Measurements from ENCODE around the gene PCED1B. TPM values are rescaled to one million over a fixed set of nuclear protein-coding genes. Genes with fewer than 3 reads are reported as not detected.

The PCED1B gene
- total RNA-seq, 6 experiments from 2014 or later, result 3.3 to 5.4 (median 4.9) TPM

GRCh38 chr12:47074757-47075156 lies 4.7 kb upstream of the PCED1B start:
- peaks cover 41% of the 10 kb centered on the region for H3K4me1 Mint-ChIP-seq (ENCODE audit: low read depth)
- H3K9me3 Mint-ChIP-seq, result no peaks in the 10 kb centered on the region
- H3K27me3 Mint-ChIP-seq (ENCODE audit: insufficient read depth), result no peaks in the 10 kb centered on the region
- no peak overlapping the region for H3K27ac Mint-ChIP-seq
- peaks cover 30% of the 10 kb centered on the region for H3K36me3 Mint-ChIP-seq (ENCODE audit: low read depth)
- TF ChIP-seq CTCF (IDR thresholded peaks at IDR 0.05), result no peak
- no peak overlapping the region for H3K4me3 Mint-ChIP-seq
- no peak for DNase-seq

DNA sequence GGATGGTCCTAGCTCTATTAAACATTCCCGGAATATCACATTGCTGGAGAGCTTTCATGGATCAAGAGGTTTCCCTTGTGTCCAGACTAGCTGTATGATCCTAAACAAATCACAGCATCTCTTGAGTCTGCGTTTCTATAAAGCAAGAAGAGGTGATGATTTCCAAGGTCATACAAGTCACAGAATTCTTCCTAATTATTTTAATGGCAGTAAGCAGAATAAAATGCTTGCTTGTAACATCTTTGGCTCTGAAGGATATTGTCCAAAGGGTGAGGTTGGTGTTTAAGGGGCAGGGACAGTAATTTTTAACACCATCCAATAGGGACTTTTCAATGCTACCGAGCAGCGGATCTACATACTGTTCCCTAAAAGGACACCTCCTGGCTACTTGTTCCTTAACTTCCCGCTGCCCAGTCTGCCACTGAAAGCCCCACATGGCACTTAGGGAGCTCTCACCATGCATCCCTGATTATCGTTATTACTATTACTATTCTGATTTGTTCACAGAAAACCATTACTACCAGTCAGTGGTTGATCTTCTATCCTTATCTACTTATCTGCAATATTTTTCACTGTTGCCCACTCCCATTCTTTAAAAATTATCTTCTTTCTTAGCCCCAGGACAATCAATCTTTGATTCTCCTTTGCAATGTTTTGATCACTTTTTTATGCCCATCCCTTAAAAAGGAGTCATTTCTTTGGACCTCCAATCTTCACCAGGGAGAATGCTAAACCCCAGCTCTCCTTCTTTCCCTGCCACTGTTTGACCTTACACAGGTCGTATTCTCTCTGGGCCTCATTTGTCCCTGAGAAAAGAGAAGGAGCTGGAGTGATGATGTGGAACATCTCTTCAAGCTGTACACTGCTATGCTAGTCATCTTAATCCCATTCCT lies 4.0 kb upstream of the PCED1B start:
- H3K27ac Mint-ChIP-seq, result no peak overlapping the region
- H3K4me1 Mint-ChIP-seq (ENCODE audit: low read depth), result peaks cover 35% of the 10 kb centered on the region
- H3K36me3 Mint-ChIP-seq (ENCODE audit: low read depth), result peaks cover 30% of the 10 kb centered on the region
- TF ChIP-seq CTCF (IDR thresholded peaks at IDR 0.05), result no peak
- no peaks in the 10 kb centered on the region for H3K9me3 Mint-ChIP-seq
- H3K27me3 Mint-ChIP-seq (ENCODE audit: insufficient read depth), result no peaks in the 10 kb centered on the region
- H3K4me3 Mint-ChIP-seq, result no peak overlapping the region
- no peak for DNase-seq

DNA sequence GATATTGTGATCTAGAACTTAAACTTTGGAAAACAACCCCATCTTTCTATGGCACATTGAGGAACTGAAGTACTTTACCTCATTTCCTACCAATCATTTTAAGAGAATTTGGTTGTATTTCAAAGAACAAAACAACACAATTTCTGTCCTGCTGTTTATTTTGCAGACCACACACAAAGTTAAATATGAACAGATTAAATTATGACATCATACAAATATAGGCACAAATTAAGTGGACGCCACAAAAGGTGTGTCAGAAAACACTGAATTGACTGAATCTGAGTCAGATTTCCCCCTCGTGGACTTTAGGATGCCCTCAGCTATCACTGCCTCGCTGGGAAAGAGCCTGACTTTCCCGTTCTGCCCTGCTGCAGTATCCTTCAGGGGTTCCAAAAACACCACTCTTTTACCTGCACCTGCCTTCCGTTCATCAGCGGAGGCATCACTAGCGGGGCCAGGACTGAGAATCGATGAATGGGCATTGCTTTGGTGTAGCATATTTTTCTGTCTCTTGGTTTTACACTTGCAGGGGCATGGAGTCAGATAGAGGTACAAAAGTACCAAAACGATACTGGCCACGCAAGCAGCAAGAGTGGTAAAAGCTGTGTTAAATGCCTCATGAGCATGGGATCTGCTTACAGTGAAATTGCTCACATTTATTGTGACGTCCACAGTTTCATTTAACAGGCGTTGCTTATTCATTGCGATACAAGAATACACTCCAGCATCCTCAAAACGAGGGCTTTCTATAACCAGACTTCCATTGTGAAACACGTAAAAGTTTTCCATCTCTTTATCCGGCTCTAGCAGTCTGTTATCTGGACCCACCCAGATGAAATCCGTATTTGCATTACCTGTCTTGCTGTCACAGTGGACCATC lies 2.0 kb upstream of the PCED1B start:
- Mint-ChIP-seq H3K27me3 (ENCODE audit: insufficient read depth) (no peaks in the 10 kb centered on the region), H3K9me3 (no peaks in the 10 kb centered on the region), H3K4me1 (ENCODE audit: low read depth) (peaks cover 55% of the 10 kb centered on the region), H3K36me3 (ENCODE audit: low read depth) (peaks cover 30% of the 10 kb centered on the region), H3K27ac (no peak overlapping the region), H3K4me3 (peak overlapping the region; percentile 99)
- TF ChIP-seq CTCF (IDR thresholded peaks at IDR 0.05), result no peak
- DNase-seq, result no peak

GRCh38 chr12:47078086-47078395 lies 1.4 kb upstream of the PCED1B start:
- Mint-ChIP-seq H3K27ac (no peak overlapping the region), H3K4me3 (peak overlapping the region; percentile 99), H3K27me3 (ENCODE audit: insufficient read depth) (no peaks in the 10 kb centered on the region), H3K4me1 (ENCODE audit: low read depth) (peaks cover 61% of the 10 kb centered on the region), H3K36me3 (ENCODE audit: low read depth) (peaks cover 30% of the 10 kb centered on the region), H3K9me3 (no peaks in the 10 kb centered on the region)
- no peak for DNase-seq
- no peak for TF ChIP-seq CTCF (IDR thresholded peaks at IDR 0.05)

GRCh38 chr12:47078733-47079467 lies 521 bp upstream of the PCED1B start:
- no peaks in the 10 kb centered on the region for H3K27me3 Mint-ChIP-seq (ENCODE audit: insufficient read depth)
- H3K4me1 Mint-ChIP-seq (ENCODE audit: low read depth), result peaks cover 69% of the 10 kb centered on the region
- no peak for TF ChIP-seq CTCF (IDR thresholded peaks at IDR 0.05)
- H3K27ac Mint-ChIP-seq, result peak overlapping the region; percentile 93
- peaks cover 30% of the 10 kb centered on the region for H3K36me3 Mint-ChIP-seq (ENCODE audit: low read depth)
- DNase-seq, result no peak
- no peaks in the 10 kb centered on the region for H3K9me3 Mint-ChIP-seq
- H3K4me3 Mint-ChIP-seq, result peak overlapping the region; percentile 99

All from HFFc6 (cell line).